H1 (cell line): ENCODE measurements around the gene AURKAIP1. TPM values are rescaled to one million over a fixed set of nuclear protein-coding genes. Genes with fewer than 3 reads are reported as not detected.
"Not testable (repeated sequence)": the region's sequence is repeated elsewhere in the genome, so short reads cannot be mapped to it uniquely, and the experiment has no call there.

Experiments used
- CTCF ChIA-PET: fragments of 300-600 bp; sonication (Branson Sonifier 250); formaldehyde crosslinking; loops from one replicate; lab custom pipeline; 2021; ENCODE audit not compliant: partially characterized antibody; lab: Charles Lee
- POLR2A ChIA-PET: fragments of 300-600 bp; sonication (Branson Sonifier 250); formaldehyde crosslinking; loops from one replicate; lab custom pipeline; 2021; ENCODE audit warnings: inconsistent platforms; ENCODE audit not compliant: partially characterized antibody; lab: Charles Lee
- DNase-seq, 2 experiments: peaks; one replicate each; pipeline versions ENCODE4 v3.0.0 to v3.0.0-alpha.2; 2010 to 2022; ENCODE audit warnings: low spot score in 2 of 2, low read depth in 1 of 2, mixed read lengths in 1 of 2
- FAIRE-seq: peaks from 2 replicates; lab custom pipeline; 2011; peaks lifted over from hg19 to GRCh38; lab: Jason Lieb, UNC
- H2AFZ ChIP-seq: 2 replicates; pipeline ENCODE4 v1.8.1; 2012; ENCODE audit warnings: low read length, inconsistent platforms
- H2AK5ac ChIP-seq: 2 replicates; pipeline ENCODE4 v1.6.1; 2013; ENCODE audit warnings: low read depth, low read length
- H2BK120ac ChIP-seq: replicated peaks from 2 replicates; pipeline ENCODE3; 2013; ENCODE audit warnings: low read depth, low read length, inconsistent platforms
- H2BK12ac ChIP-seq: 2 replicates; pipeline ENCODE4 v1.6.1; 2013; ENCODE audit warnings: low read depth, low read length
- H2BK15ac ChIP-seq: 2 replicates; pipeline ENCODE4 v1.6.1; 2013; ENCODE audit warnings: low read length
- H2BK20ac ChIP-seq: 2 replicates; pipeline ENCODE4 v1.6.1; 2013; ENCODE audit warnings: low read length
- H2BK5ac ChIP-seq: 2 replicates; pipeline ENCODE4 v1.6.1; 2013; ENCODE audit warnings: low read depth, low read length
- H3K14ac ChIP-seq: 2 replicates; pipeline ENCODE4 v1.6.1; 2013; ENCODE audit warnings: inconsistent platforms; ENCODE audit not compliant: insufficient read length
- H3K18ac ChIP-seq: 2 replicates; pipeline ENCODE4 v1.6.1; 2013; ENCODE audit warnings: low read length; ENCODE audit errors: extremely low read depth
- H3K23ac ChIP-seq: 2 replicates; pipeline ENCODE4 v1.6.1; 2013; ENCODE audit warnings: inconsistent platforms; ENCODE audit not compliant: insufficient read length
- H3K23me2 ChIP-seq: 2 replicates; pipeline ENCODE4 v1.6.1; 2013; ENCODE audit warnings: low read depth, low read length
- H3K27ac ChIP-seq: 2 replicates; pipeline ENCODE4 v1.6.1; 2011; ENCODE audit warnings: low read depth, low read length, inconsistent platforms
- H3K27me3 ChIP-seq, 4 experiments: replicated peaks in 1 of 4; 1 replicate in 1 of 4; 2 replicates in 3 of 4; pipeline versions ENCODE4 v1.6.1 to v1.8.1; 2011 to 2013; ENCODE audit warnings: low read length in 3 of 4, mild to moderate bottlenecking in 3 of 4, inconsistent platforms in 2 of 4, mixed read lengths in 2 of 4, moderate library complexity in 1 of 4; ENCODE audit not compliant: control insufficient read depth in 3 of 4, insufficient read depth in 3 of 4; ENCODE audit errors: extremely low read depth in 1 of 4
- H3K36me3 ChIP-seq, 4 experiments: 2 replicates each; pipeline versions ENCODE4 v1.6.1 to v1.8.1; 2011 to 2013; ENCODE audit warnings: mild to moderate bottlenecking in 4 of 4, low read length in 3 of 4, moderate library complexity in 2 of 4, control low read depth in 1 of 4, inconsistent platforms in 1 of 4; ENCODE audit not compliant: insufficient read depth in 4 of 4, control insufficient read depth in 2 of 4
- H3K4ac ChIP-seq: replicated peaks from 2 replicates; pipeline ENCODE3; 2013; ENCODE audit warnings: low read length, low read depth, mixed read lengths, inconsistent platforms; ENCODE audit not compliant: insufficient read length
- H3K4me1 ChIP-seq, 4 experiments: replicated peaks in 1 of 4; 1 replicate in 1 of 4; 2 replicates in 3 of 4; pipeline versions ENCODE4 v1.6.1 to v1.8.1; 2011 to 2013; ENCODE audit warnings: low read length in 3 of 4, inconsistent platforms in 2 of 4, mixed read lengths in 1 of 4; ENCODE audit not compliant: insufficient read depth in 4 of 4, control insufficient read depth in 3 of 4
- H3K4me2 ChIP-seq, 2 experiments: 2 replicates each; pipeline versions ENCODE4 v1.6.1 to v1.8.1; 2011 to 2013; ENCODE audit warnings: low read depth in 2 of 2, low read length in 2 of 2, control low read depth in 1 of 2, inconsistent platforms in 1 of 2, mild to moderate bottlenecking in 1 of 2; ENCODE audit not compliant: insufficient read depth in 1 of 2
- H3K4me3 ChIP-seq, 4 experiments: fragments of 200-600, 300-600 bp in 1 of 4; sonication (generic), shearing (Covaris generic), sonication (Bioruptor Twin) in 1 of 4; 2 replicates each; pipeline versions ENCODE4 v1.5.1 to v1.8.1; 2011 to 2016; ENCODE audit warnings: low read length in 4 of 4, low read depth in 3 of 4, control low read depth in 2 of 4, inconsistent platforms in 2 of 4, mild to moderate bottlenecking in 2 of 4, mixed read lengths in 1 of 4, moderate library complexity in 1 of 4; ENCODE audit not compliant: insufficient read depth in 2 of 4; ENCODE audit errors: extremely low read depth in 1 of 4
- H3K56ac ChIP-seq: replicated peaks from 2 replicates; pipeline ENCODE3; 2013; ENCODE audit warnings: low read depth, mild to moderate bottlenecking, mixed read lengths, low read length, inconsistent platforms; ENCODE audit not compliant: insufficient read length
- H3K79me1 ChIP-seq: 2 replicates; pipeline ENCODE4 v1.6.1; 2013; ENCODE audit warnings: low read depth, low read length, control low read depth
- H3K79me2 ChIP-seq, 2 experiments: 2 replicates each; pipeline versions ENCODE4 v1.6.1 to v1.8.1; 2012 to 2013; ENCODE audit warnings: low read length in 2 of 2, mild to moderate bottlenecking in 2 of 2, inconsistent platforms in 1 of 2; ENCODE audit not compliant: insufficient read depth in 2 of 2, control insufficient read depth in 1 of 2
- H3K9ac ChIP-seq, 4 experiments: replicated peaks in 1 of 4; 1 replicate in 1 of 4; 2 replicates in 3 of 4; pipeline versions ENCODE4 v1.6.1 to v1.8.1; 2011 to 2013; ENCODE audit warnings: low read depth in 3 of 4, low read length in 3 of 4, control low read depth in 2 of 4, mild to moderate bottlenecking in 2 of 4, moderate library complexity in 2 of 4, inconsistent platforms in 1 of 4; ENCODE audit errors: extremely low read depth in 1 of 4
- H3K9me3 ChIP-seq, 2 experiments: 2 replicates each; pipeline versions ENCODE4 v1.6.1 to v1.8.1; 2012 to 2013; ENCODE audit warnings: mild to moderate bottlenecking in 2 of 2, moderate library complexity in 2 of 2, control low read depth in 1 of 2, inconsistent platforms in 1 of 2, low read depth in 1 of 2, low read length in 1 of 2, mixed read lengths in 1 of 2; ENCODE audit not compliant: insufficient read depth in 2 of 2
- H4K20me1 ChIP-seq, 2 experiments: replicated peaks in 1 of 2; 2 replicates each; pipeline versions ENCODE3 to v1.8.1; 2011 to 2013; ENCODE audit warnings: inconsistent platforms in 2 of 2, low read length in 2 of 2, mild to moderate bottlenecking in 1 of 2; ENCODE audit not compliant: insufficient read depth in 2 of 2, control insufficient read depth in 1 of 2
- H4K5ac ChIP-seq: 2 replicates; pipeline ENCODE4 v1.6.1; 2013; ENCODE audit warnings: low read length, low read depth, mixed read lengths, inconsistent platforms; ENCODE audit not compliant: insufficient read length
- H4K8ac ChIP-seq: 2 replicates; pipeline ENCODE4 v1.8.0; 2013; ENCODE audit warnings: mild to moderate bottlenecking, moderate library complexity, low read length, inconsistent platforms; ENCODE audit not compliant: insufficient read depth; ENCODE audit errors: extremely low read depth
- H4K91ac ChIP-seq: replicated peaks from 2 replicates; pipeline ENCODE3; 2013; ENCODE audit warnings: low read length, mixed read lengths, inconsistent platforms; ENCODE audit not compliant: insufficient read length
- POLR2A ChIP-seq, 2 experiments: IDR thresholded peaks; 1 replicate in 1 of 2; 2 replicates in 1 of 2; pipeline ENCODE4 v1.6.1; 2011; ENCODE audit warnings: low read depth in 2 of 2, low read length in 2 of 2, mild to moderate bottlenecking in 2 of 2; ENCODE audit errors: control extremely low read depth in 1 of 2
- WGBS, 2 experiments: shearing (Covaris generic) in 1 of 2; methylation state at CpG; one replicate each; pipeline versions ENCODE4 v1.1.6 to v1.1.7; 2013 to 2015; ENCODE audit warnings: low lambda C conversion rate in 2 of 2, mixed read lengths in 2 of 2, inconsistent platforms in 1 of 2, low coverage in 1 of 2, missing lambda C conversion rate in 1 of 2; ENCODE audit not compliant: insufficient replicate concordance in 2 of 2, insufficient coverage in 1 of 2, insufficient read length in 1 of 2; ENCODE audit errors: extremely low coverage in 1 of 2, missing lambda C conversion rate in 1 of 2; 5-methylcytosine and 5-hydroxymethylcytosine counted together
- polyA plus RNA-seq, 7 experiments: library from polyadenylated mRNA; depleted of rRNA in 3 of 7; stranded (reverse) in 5 of 7; unstranded in 2 of 7; fragments of >200 nt in 5 of 7; fragments of 200-250 nt in 2 of 7; gene quantifications; 1 replicate in 5 of 7; 2 replicates in 1 of 7; 4 replicates in 1 of 7; pipeline versions ENCODE4 v1.2.1 to v1.2.3, GENCODE V29; 2011 to 2013; ENCODE audit warnings: missing spikeins in 2 of 7, mixed read lengths in 2 of 7
- total RNA-seq: library from RNA; stranded (reverse); fragmentation: NEBNext Ultra II Directional; extraction: Animal tissue kit (Norgen Biotek cat#: 25700); gene quantifications from 2 replicates; pipeline ENCODE4 v1.2.1, GENCODE V29; 2021

Gene AURKAIP1
- total and polyA plus RNA-seq, 2 of the 8 experiments (the other 6 are each of a cell fraction or from before 2014, with no cell fraction given): 87.8 to 194 TPM

GRCh38 chr1:1410238-1410637 lies 35.2 kb upstream of the AURKAIP1 start:
- H3K14ac ChIP-seq, H2AK5ac ChIP-seq, H2BK20ac ChIP-seq, FAIRE-seq, H2BK120ac ChIP-seq, H4K20me1 ChIP-seq, H3K23me2 ChIP-seq, H3K9me3 ChIP-seq, H3K56ac ChIP-seq, H4K5ac ChIP-seq, H3K79me1 ChIP-seq, H3K27me3 ChIP-seq, H2BK15ac ChIP-seq, H4K8ac ChIP-seq, H4K91ac ChIP-seq, DNase-seq, H3K4ac ChIP-seq, H3K9ac ChIP-seq, H3K18ac ChIP-seq, H3K23ac ChIP-seq, H2AFZ ChIP-seq: not testable (repeated sequence)
- ChIA-PET CTCF (interaction anchor here (1.1 to 1.7 kb wide), 3 partner anchors 8 to 10 kb away, joined by 5 to 9 read pairs (median 5); no protein-coding TSS in a partner anchor), POLR2A (interaction anchor here (0.9 to 27.7 kb wide), 17 partner anchors 8 to 95 kb away, joined by 3 to 719 read pairs (median 6); partner anchors contain the start of genes ANKRD65, AURKAIP1, CCNL2 and VWA1)
- Histone ChIP-seq H2BK5ac (peak overlapping the region; percentile 81; the same call in 1 of the 2 replicates), H3K4me3 (peak overlapping the region in 1 of 4 experiments; percentile 46; a peak in 2 of 8 replicates), H3K4me2 (peak overlapping the region; percentile 60 to 86; a peak in 3 of 4 replicates), H3K4me1 (peaks cover 8 to 18% (median 14%) of the 10 kb centered on the region in 4 experiments), H3K79me2 (peaks cover 14 to 35% of the 10 kb centered on the region in 2 experiments), H3K36me3 (peaks cover 4 to 28% (median 6%) of the 10 kb centered on the region in 4 experiments; a peak in 7 of 8 replicates), H2BK12ac (peak overlapping the region; percentile 50; the same call in 1 of the 2 replicates), H3K27ac (peak overlapping the region; percentile 85; the same call in 1 of the 2 replicates)
- peak in 1 of 2 experiments; percentile 46; a peak in 2 of 3 replicates for TF ChIP-seq POLR2A (IDR thresholded peaks at IDR 0.05; ENCODE audit: control extremely low read depth in 1 of 2, low read depth in 2 of 2, low read length in 2 of 2)
- WGBS, 2 experiments: 8% methylated on average over 8 of the region's 8 CpGs; no CpG with 5 or more reads in 1 of the 2 experiments
